H1 (cell line): Measurements from ENCODE around the gene PEAK1. TPM values are rescaled to one million over a fixed set of nuclear protein-coding genes. Genes with fewer than 3 reads are reported as not detected.

Source experiments
- CTCF ChIA-PET: fragments of 300-600 bp; sonication (Branson Sonifier 250); formaldehyde crosslinking; loops from one replicate; lab custom pipeline; 2021; ENCODE audit not compliant: partially characterized antibody; lab: Charles Lee
- POLR2A ChIA-PET: fragments of 300-600 bp; sonication (Branson Sonifier 250); formaldehyde crosslinking; loops from one replicate; lab custom pipeline; 2021; ENCODE audit warnings: inconsistent platforms; ENCODE audit not compliant: partially characterized antibody; lab: Charles Lee
- DNase-seq, 2 experiments: peaks; one replicate each; pipeline versions ENCODE4 v3.0.0 to v3.0.0-alpha.2; 2010 to 2022; ENCODE audit warnings: low spot score in 2 of 2, low read depth in 1 of 2, mixed read lengths in 1 of 2
- FAIRE-seq: peaks from 2 replicates; lab custom pipeline; 2011; peaks lifted over from hg19 to GRCh38; lab: Jason Lieb, UNC
- H2AFZ ChIP-seq: 2 replicates; pipeline ENCODE4 v1.8.1; 2012; ENCODE audit warnings: low read length, inconsistent platforms
- H2AK5ac ChIP-seq: 2 replicates; pipeline ENCODE4 v1.6.1; 2013; ENCODE audit warnings: low read depth, low read length
- H2BK120ac ChIP-seq: replicated peaks from 2 replicates; pipeline ENCODE3; 2013; ENCODE audit warnings: low read depth, low read length, inconsistent platforms
- H2BK12ac ChIP-seq: 2 replicates; pipeline ENCODE4 v1.6.1; 2013; ENCODE audit warnings: low read depth, low read length
- H2BK15ac ChIP-seq: 2 replicates; pipeline ENCODE4 v1.6.1; 2013; ENCODE audit warnings: low read length
- H2BK20ac ChIP-seq: 2 replicates; pipeline ENCODE4 v1.6.1; 2013; ENCODE audit warnings: low read length
- H2BK5ac ChIP-seq: 2 replicates; pipeline ENCODE4 v1.6.1; 2013; ENCODE audit warnings: low read depth, low read length
- H3K14ac ChIP-seq: 2 replicates; pipeline ENCODE4 v1.6.1; 2013; ENCODE audit warnings: inconsistent platforms; ENCODE audit not compliant: insufficient read length
- H3K18ac ChIP-seq: 2 replicates; pipeline ENCODE4 v1.6.1; 2013; ENCODE audit warnings: low read length; ENCODE audit errors: extremely low read depth
- H3K23ac ChIP-seq: 2 replicates; pipeline ENCODE4 v1.6.1; 2013; ENCODE audit warnings: inconsistent platforms; ENCODE audit not compliant: insufficient read length
- H3K23me2 ChIP-seq: 2 replicates; pipeline ENCODE4 v1.6.1; 2013; ENCODE audit warnings: low read depth, low read length
- H3K27ac ChIP-seq: 2 replicates; pipeline ENCODE4 v1.6.1; 2011; ENCODE audit warnings: low read depth, low read length, inconsistent platforms
- H3K27me3 ChIP-seq, 4 experiments: replicated peaks in 1 of 4; 1 replicate in 1 of 4; 2 replicates in 3 of 4; pipeline versions ENCODE4 v1.6.1 to v1.8.1; 2011 to 2013; ENCODE audit warnings: low read length in 3 of 4, mild to moderate bottlenecking in 3 of 4, inconsistent platforms in 2 of 4, mixed read lengths in 2 of 4, moderate library complexity in 1 of 4; ENCODE audit not compliant: control insufficient read depth in 3 of 4, insufficient read depth in 3 of 4; ENCODE audit errors: extremely low read depth in 1 of 4
- H3K36me3 ChIP-seq, 4 experiments: 2 replicates each; pipeline versions ENCODE4 v1.6.1 to v1.8.1; 2011 to 2013; ENCODE audit warnings: mild to moderate bottlenecking in 4 of 4, low read length in 3 of 4, moderate library complexity in 2 of 4, control low read depth in 1 of 4, inconsistent platforms in 1 of 4; ENCODE audit not compliant: insufficient read depth in 4 of 4, control insufficient read depth in 2 of 4
- H3K4ac ChIP-seq: replicated peaks from 2 replicates; pipeline ENCODE3; 2013; ENCODE audit warnings: low read length, low read depth, mixed read lengths, inconsistent platforms; ENCODE audit not compliant: insufficient read length
- H3K4me1 ChIP-seq, 4 experiments: replicated peaks in 1 of 4; 1 replicate in 1 of 4; 2 replicates in 3 of 4; pipeline versions ENCODE4 v1.6.1 to v1.8.1; 2011 to 2013; ENCODE audit warnings: low read length in 3 of 4, inconsistent platforms in 2 of 4, mixed read lengths in 1 of 4; ENCODE audit not compliant: insufficient read depth in 4 of 4, control insufficient read depth in 3 of 4
- H3K4me2 ChIP-seq, 2 experiments: 2 replicates each; pipeline versions ENCODE4 v1.6.1 to v1.8.1; 2011 to 2013; ENCODE audit warnings: low read depth in 2 of 2, low read length in 2 of 2, control low read depth in 1 of 2, inconsistent platforms in 1 of 2, mild to moderate bottlenecking in 1 of 2; ENCODE audit not compliant: insufficient read depth in 1 of 2
- H3K4me3 ChIP-seq, 4 experiments: fragments of 200-600, 300-600 bp in 1 of 4; sonication (generic), shearing (Covaris generic), sonication (Bioruptor Twin) in 1 of 4; 2 replicates each; pipeline versions ENCODE4 v1.5.1 to v1.8.1; 2011 to 2016; ENCODE audit warnings: low read length in 4 of 4, low read depth in 3 of 4, control low read depth in 2 of 4, inconsistent platforms in 2 of 4, mild to moderate bottlenecking in 2 of 4, mixed read lengths in 1 of 4, moderate library complexity in 1 of 4; ENCODE audit not compliant: insufficient read depth in 2 of 4; ENCODE audit errors: extremely low read depth in 1 of 4
- H3K56ac ChIP-seq: replicated peaks from 2 replicates; pipeline ENCODE3; 2013; ENCODE audit warnings: low read depth, mild to moderate bottlenecking, mixed read lengths, low read length, inconsistent platforms; ENCODE audit not compliant: insufficient read length
- H3K79me1 ChIP-seq: 2 replicates; pipeline ENCODE4 v1.6.1; 2013; ENCODE audit warnings: low read depth, low read length, control low read depth
- H3K79me2 ChIP-seq, 2 experiments: 2 replicates each; pipeline versions ENCODE4 v1.6.1 to v1.8.1; 2012 to 2013; ENCODE audit warnings: low read length in 2 of 2, mild to moderate bottlenecking in 2 of 2, inconsistent platforms in 1 of 2; ENCODE audit not compliant: insufficient read depth in 2 of 2, control insufficient read depth in 1 of 2
- H3K9ac ChIP-seq, 4 experiments: replicated peaks in 1 of 4; 1 replicate in 1 of 4; 2 replicates in 3 of 4; pipeline versions ENCODE4 v1.6.1 to v1.8.1; 2011 to 2013; ENCODE audit warnings: low read depth in 3 of 4, low read length in 3 of 4, control low read depth in 2 of 4, mild to moderate bottlenecking in 2 of 4, moderate library complexity in 2 of 4, inconsistent platforms in 1 of 4; ENCODE audit errors: extremely low read depth in 1 of 4
- H3K9me3 ChIP-seq, 2 experiments: 2 replicates each; pipeline versions ENCODE4 v1.6.1 to v1.8.1; 2012 to 2013; ENCODE audit warnings: mild to moderate bottlenecking in 2 of 2, moderate library complexity in 2 of 2, control low read depth in 1 of 2, inconsistent platforms in 1 of 2, low read depth in 1 of 2, low read length in 1 of 2, mixed read lengths in 1 of 2; ENCODE audit not compliant: insufficient read depth in 2 of 2
- H4K20me1 ChIP-seq, 2 experiments: replicated peaks in 1 of 2; 2 replicates each; pipeline versions ENCODE3 to v1.8.1; 2011 to 2013; ENCODE audit warnings: inconsistent platforms in 2 of 2, low read length in 2 of 2, mild to moderate bottlenecking in 1 of 2; ENCODE audit not compliant: insufficient read depth in 2 of 2, control insufficient read depth in 1 of 2
- H4K5ac ChIP-seq: 2 replicates; pipeline ENCODE4 v1.6.1; 2013; ENCODE audit warnings: low read length, low read depth, mixed read lengths, inconsistent platforms; ENCODE audit not compliant: insufficient read length
- H4K8ac ChIP-seq: 2 replicates; pipeline ENCODE4 v1.8.0; 2013; ENCODE audit warnings: mild to moderate bottlenecking, moderate library complexity, low read length, inconsistent platforms; ENCODE audit not compliant: insufficient read depth; ENCODE audit errors: extremely low read depth
- H4K91ac ChIP-seq: replicated peaks from 2 replicates; pipeline ENCODE3; 2013; ENCODE audit warnings: low read length, mixed read lengths, inconsistent platforms; ENCODE audit not compliant: insufficient read length
- EP300 ChIP-seq, 2 experiments: IDR thresholded peaks; 1 replicate in 1 of 2; 2 replicates in 1 of 2; pipeline ENCODE4 v1.6.1; 2011 to 2012; ENCODE audit warnings: low read depth in 2 of 2, low read length in 2 of 2, mild to moderate bottlenecking in 2 of 2, borderline replicate concordance in 1 of 2, inconsistent platforms in 1 of 2, moderate library complexity in 1 of 2
- EZH2 ChIP-seq: fragments of 200-600 bp; sonication (generic); IDR thresholded peaks from 2 replicates; pipeline ENCODE4 v1.7.1; 2012; ENCODE audit warnings: low read depth, mild to moderate bottlenecking, moderate library complexity, low read length, inconsistent platforms; ENCODE audit not compliant: severe bottlenecking
- HDAC2 ChIP-seq, 2 experiments: fragments of 300-600 bp in 1 of 2; sonication (generic) in 1 of 2; IDR thresholded peaks; 2 replicates each; pipeline ENCODE4 v1.6.1; 2011 to 2012; ENCODE audit warnings: low read depth in 2 of 2, low read length in 2 of 2, mild to moderate bottlenecking in 2 of 2, moderate library complexity in 2 of 2, borderline replicate concordance in 1 of 2, inconsistent platforms in 1 of 2
- POLR2AphosphoS5 ChIP-seq: IDR thresholded peaks from 2 replicates; pipeline ENCODE4 v1.6.1; 2011; ENCODE audit warnings: low read depth, low read length
- RBBP5 ChIP-seq: IDR thresholded peaks from 2 replicates; pipeline ENCODE4 v1.7.1; 2012; ENCODE audit warnings: low read depth, mild to moderate bottlenecking, inconsistent platforms, low read length, moderate library complexity, borderline replicate concordance
- RNF2 ChIP-seq: fragments of 200-900, 300-1000 bp; sonication (generic); IDR thresholded peaks from 2 replicates; pipeline ENCODE4 v1.7.1; 2016; ENCODE audit warnings: borderline replicate concordance, low read depth, mild to moderate bottlenecking, antibody characterized with exemption, low read length; ENCODE audit not compliant: poor library complexity, severe bottlenecking; ENCODE audit errors: missing control alignments
- SP1 ChIP-seq: IDR thresholded peaks from 2 replicates; pipeline ENCODE4 v1.6.1; 2011; ENCODE audit warnings: low read depth, low read length
- SP4 ChIP-seq: IDR thresholded peaks from 2 replicates; pipeline ENCODE4 v1.6.1; 2012; ENCODE audit warnings: low read length, inconsistent platforms
- SRF ChIP-seq: IDR thresholded peaks from 2 replicates; pipeline ENCODE4 v1.6.1; 2011; ENCODE audit warnings: mild to moderate bottlenecking, low read depth, low read length, moderate library complexity
- TEAD4 ChIP-seq: IDR thresholded peaks from 2 replicates; pipeline ENCODE4 v1.6.1; 2012; ENCODE audit warnings: low read depth, low read length, inconsistent platforms, mixed read lengths
- WGBS, 2 experiments: shearing (Covaris generic) in 1 of 2; methylation state at CpG; one replicate each; pipeline versions ENCODE4 v1.1.6 to v1.1.7; 2013 to 2015; ENCODE audit warnings: low lambda C conversion rate in 2 of 2, mixed read lengths in 2 of 2, inconsistent platforms in 1 of 2, low coverage in 1 of 2, missing lambda C conversion rate in 1 of 2; ENCODE audit not compliant: insufficient replicate concordance in 2 of 2, insufficient coverage in 1 of 2, insufficient read length in 1 of 2; ENCODE audit errors: extremely low coverage in 1 of 2, missing lambda C conversion rate in 1 of 2; 5-methylcytosine and 5-hydroxymethylcytosine counted together
- polyA plus RNA-seq, 7 experiments: library from polyadenylated mRNA; depleted of rRNA in 3 of 7; stranded (reverse) in 5 of 7; unstranded in 2 of 7; fragments of >200 nt in 5 of 7; fragments of 200-250 nt in 2 of 7; gene quantifications; 1 replicate in 5 of 7; 2 replicates in 1 of 7; 4 replicates in 1 of 7; pipeline versions ENCODE4 v1.2.1 to v1.2.3, GENCODE V29; 2011 to 2013; ENCODE audit warnings: missing spikeins in 2 of 7, mixed read lengths in 2 of 7
- total RNA-seq: library from RNA; stranded (reverse); fragmentation: NEBNext Ultra II Directional; extraction: Animal tissue kit (Norgen Biotek cat#: 25700); gene quantifications from 2 replicates; pipeline ENCODE4 v1.2.1, GENCODE V29; 2021
- TF ChIP-seq, protein P1 (sequence below): IDR thresholded peaks from 2 replicates; pipeline ENCODE4 v1.6.1; 2011; ENCODE audit warnings: low read length, improper control_type of control experiment

Gene PEAK1
- total and polyA plus RNA-seq, 2 of the 8 experiments (the other 6 are each of a cell fraction or from before 2014, with no cell fraction given): 8.8 to 44.8 TPM

DNA sequence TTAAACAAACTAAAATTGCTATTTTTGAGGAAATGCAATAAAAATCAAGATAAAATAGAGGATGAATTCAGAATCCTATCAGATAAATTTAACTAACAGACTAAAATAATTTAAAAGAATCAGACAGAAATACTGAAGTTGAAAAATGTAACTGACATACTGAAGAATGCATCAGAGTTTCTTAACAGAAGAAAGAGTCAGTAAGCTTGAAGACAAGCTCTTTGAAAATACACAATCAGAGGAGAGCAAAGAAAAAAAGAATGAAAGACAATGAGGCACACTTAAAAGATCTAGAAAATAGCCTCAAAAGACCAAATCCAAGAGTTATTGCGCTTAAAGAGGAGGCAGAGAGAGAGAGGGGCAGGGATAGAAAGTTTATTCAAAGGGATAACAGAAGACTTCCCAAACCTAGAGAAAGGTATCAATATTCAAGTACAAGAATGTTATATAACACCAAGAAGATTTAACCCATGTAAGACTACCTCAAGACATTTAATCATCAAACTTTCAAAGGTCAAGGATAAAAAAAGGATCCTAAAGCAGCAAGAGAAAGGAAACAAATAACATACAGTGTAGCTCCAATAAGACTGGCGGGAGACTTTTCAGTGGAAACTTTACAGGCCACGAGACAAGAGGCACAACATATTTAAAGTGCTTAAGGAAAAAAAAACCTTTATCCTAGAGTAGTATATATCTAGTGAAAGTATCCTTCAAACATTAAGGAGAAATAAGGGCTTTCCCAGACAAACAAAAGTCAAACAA is 24.7 kb downstream of the PEAK1 start:
- H3K4me1 ChIP-seq: peaks cover 0 to 4% (median 0%) of the 10 kb centered on the region in 4 experiments; a peak in 1 of 7 replicates
- H3K4me2 ChIP-seq: no peak overlapping the region
- FAIRE-seq: no peak
- no peak overlapping the region for H2BK5ac ChIP-seq
- H4K5ac ChIP-seq: no peak overlapping the region
- H3K79me2 ChIP-seq: peaks cover 0 to 94% of the 10 kb centered on the region in 2 experiments; a peak in 3 of 4 replicates
- H3K23me2 ChIP-seq: no peaks in the 10 kb centered on the region
- no peak overlapping the region for H3K9ac ChIP-seq
- no peak overlapping the region for H3K56ac ChIP-seq
- H2BK15ac ChIP-seq: no peak overlapping the region
- H4K20me1 ChIP-seq: peaks cover 0 to 3% of the 10 kb centered on the region in 2 experiments
- H3K27ac ChIP-seq: no peak overlapping the region
- no peak overlapping the region for H3K18ac ChIP-seq
- H3K36me3 ChIP-seq: no peaks in the 10 kb centered on the region; a peak in 2 of 8 replicates
- no peak overlapping the region for H3K4me3 ChIP-seq
- ChIA-PET CTCF (no interaction called here), POLR2A (no interaction called here)
- no peak overlapping the region for H2BK20ac ChIP-seq
- no peak overlapping the region for H4K91ac ChIP-seq
- peaks cover under 1 to 3% of the 10 kb centered on the region in 2 experiments; a peak in 2 of 4 replicates for H3K9me3 ChIP-seq
- DNase-seq: no peak
- no peak overlapping the region for H2BK120ac ChIP-seq
- H2AK5ac ChIP-seq: no peak overlapping the region
- no peaks in the 10 kb centered on the region for H3K27me3 ChIP-seq
- no peak overlapping the region for H2AFZ ChIP-seq
- H3K79me1 ChIP-seq: peaks cover 7% of the 10 kb centered on the region
- H3K4ac ChIP-seq: no peak overlapping the region
- H4K8ac ChIP-seq: no peak overlapping the region
- no peak overlapping the region for H2BK12ac ChIP-seq
- no peak overlapping the region for H3K14ac ChIP-seq
- WGBS, 2 experiments: 89% methylated on average over 3 of the region's 3 CpGs; no CpG with 5 or more reads in 1 of the 2 experiments
- no peak overlapping the region for H3K23ac ChIP-seq
- no peak for TF ChIP-seq RBBP5
- TF ChIP-seq TEAD4: no peak
- no peak for TF ChIP-seq SRF
- no peak for TF ChIP-seq POLR2AphosphoS5
- TF ChIP-seq HDAC2 (IDR thresholded peaks at IDR 0.05; ENCODE audit: borderline replicate concordance in 1 of 2, low read depth in 2 of 2, low read length in 2 of 2): no peak
- no peak for TF ChIP-seq EZH2
- TF ChIP-seq, protein P1, sequence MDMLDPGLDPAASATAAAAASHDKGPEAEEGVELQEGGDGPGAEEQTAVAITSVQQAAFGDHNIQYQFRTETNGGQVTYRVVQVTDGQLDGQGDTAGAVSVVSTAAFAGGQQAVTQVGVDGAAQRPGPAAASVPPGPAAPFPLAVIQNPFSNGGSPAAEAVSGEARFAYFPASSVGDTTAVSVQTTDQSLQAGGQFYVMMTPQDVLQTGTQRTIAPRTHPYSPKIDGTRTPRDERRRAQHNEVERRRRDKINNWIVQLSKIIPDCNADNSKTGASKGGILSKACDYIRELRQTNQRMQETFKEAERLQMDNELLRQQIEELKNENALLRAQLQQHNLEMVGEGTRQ: no peak
- TF ChIP-seq SP4: no peak
- no peak for TF ChIP-seq EP300 (IDR thresholded peaks at IDR 0.05; ENCODE audit: borderline replicate concordance in 1 of 2, low read depth in 2 of 2, low read length in 2 of 2)
- TF ChIP-seq SP1: no peak
- no peak for TF ChIP-seq RNF2
